Mesenchymal stem cell (in vitro differentiated cells and primary cell): ENCODE data around the gene GPR33.

Experiments
- DNase-seq: peaks from one replicate; pipeline ENCODE4 v3.0.0-alpha.2; 2013
- H2AFZ ChIP-seq: one replicate; pipeline ENCODE4 v1.6.1; 2013; ENCODE audit warnings: low read depth, mild to moderate bottlenecking, control low read depth, inconsistent platforms, low read length, moderate library complexity
- H2AK5ac ChIP-seq: 2 replicates; pipeline ENCODE4 v1.6.1; 2013; ENCODE audit warnings: low read length, moderate library complexity, mild to moderate bottlenecking, inconsistent platforms; ENCODE audit not compliant: severe bottlenecking
- H2BK120ac ChIP-seq: one replicate; pipeline ENCODE4 v1.6.1; 2013; ENCODE audit warnings: low read depth, mild to moderate bottlenecking, inconsistent platforms, low read length, moderate library complexity
- H2BK12ac ChIP-seq, 2 experiments: one replicate each; pipeline ENCODE4 v1.6.1; 2013; ENCODE audit warnings: inconsistent platforms in 2 of 2, low read length in 2 of 2, mild to moderate bottlenecking in 2 of 2, moderate library complexity in 2 of 2, control low read depth in 1 of 2
- H2BK15ac ChIP-seq: one replicate; pipeline ENCODE4 v1.6.1; 2013; ENCODE audit warnings: mild to moderate bottlenecking, low read depth, inconsistent platforms; ENCODE audit not compliant: poor library complexity, severe bottlenecking
- H2BK5ac ChIP-seq: 2 replicates; pipeline ENCODE4 v1.6.1; 2013; ENCODE audit warnings: low read depth, mild to moderate bottlenecking, low read length, control low read depth, inconsistent platforms; ENCODE audit not compliant: poor library complexity, severe bottlenecking
- H3K14ac ChIP-seq, 2 experiments: one replicate each; pipeline ENCODE4 v1.6.1; 2013; ENCODE audit warnings: inconsistent platforms in 2 of 2, low read length in 2 of 2, control low read depth in 1 of 2, mild to moderate bottlenecking in 1 of 2, moderate library complexity in 1 of 2
- H3K18ac ChIP-seq, 2 experiments: one replicate each; pipeline ENCODE4 v1.6.1; 2013; ENCODE audit warnings: inconsistent platforms in 2 of 2, low read length in 2 of 2, control low read depth in 1 of 2, low read depth in 1 of 2, mild to moderate bottlenecking in 1 of 2
- H3K23ac ChIP-seq, 2 experiments: one replicate each; pipeline ENCODE4 v1.6.1; 2013; ENCODE audit warnings: inconsistent platforms in 2 of 2, low read length in 2 of 2, mild to moderate bottlenecking in 2 of 2, moderate library complexity in 2 of 2, control low read depth in 1 of 2
- H3K27ac ChIP-seq: 2 replicates; pipeline ENCODE4 v1.5.1; 2013; ENCODE audit warnings: mild to moderate bottlenecking, moderate library complexity, low read length, control low read depth, inconsistent platforms; ENCODE audit not compliant: poor library complexity, severe bottlenecking
- H3K27me3 ChIP-seq, 2 experiments: 2 replicates each; pipeline versions ENCODE4 v1.6.1 to v1.7.0; 2013; ENCODE audit warnings: low read length in 2 of 2, mild to moderate bottlenecking in 2 of 2, moderate library complexity in 2 of 2, control low read depth in 1 of 2, inconsistent platforms in 1 of 2; ENCODE audit not compliant: control insufficient read depth in 1 of 2, insufficient read depth in 1 of 2
- H3K36me3 ChIP-seq, 2 experiments: 2 replicates each; pipeline versions ENCODE4 v1.6.1 to v1.7.0; 2013; ENCODE audit warnings: low read length in 2 of 2, control low read depth in 1 of 2, inconsistent platforms in 1 of 2, low read depth in 1 of 2, mild to moderate bottlenecking in 1 of 2; ENCODE audit not compliant: insufficient read depth in 2 of 2, control insufficient read depth in 1 of 2
- H3K4ac ChIP-seq, 2 experiments: one replicate each; pipeline ENCODE4 v1.6.1; 2013; ENCODE audit warnings: inconsistent platforms in 2 of 2, low read length in 2 of 2, mild to moderate bottlenecking in 2 of 2, moderate library complexity in 2 of 2, control low read depth in 1 of 2, low read depth in 1 of 2
- H3K4me1 ChIP-seq: 2 replicates; pipeline ENCODE4 v1.6.1; 2013; ENCODE audit warnings: low read depth, low read length, control low read depth; ENCODE audit not compliant: control insufficient read depth, insufficient read depth
- H3K4me2 ChIP-seq: 2 replicates; pipeline ENCODE4 v1.6.1; 2013; ENCODE audit warnings: low read length, mild to moderate bottlenecking, inconsistent platforms; ENCODE audit not compliant: poor library complexity, severe bottlenecking
- H3K4me3 ChIP-seq, 2 experiments: 2 replicates each; pipeline versions ENCODE4 v1.5.1 to v1.7.0; 2013; ENCODE audit warnings: low read length in 2 of 2, mild to moderate bottlenecking in 2 of 2, control low read depth in 1 of 2, low read depth in 1 of 2; ENCODE audit not compliant: insufficient read depth in 1 of 2
- H3K79me1 ChIP-seq: replicated peaks from 2 replicates; pipeline ENCODE4 v1.6.1; 2013; ENCODE audit warnings: mild to moderate bottlenecking, control low read depth, low read length, inconsistent platforms; ENCODE audit not compliant: poor library complexity, severe bottlenecking
- H3K9ac ChIP-seq: 2 replicates; pipeline ENCODE4 v1.7.0; 2013; ENCODE audit warnings: mild to moderate bottlenecking, low read length, moderate library complexity
- H3K9me3 ChIP-seq: 2 replicates; pipeline ENCODE4 v1.7.0; 2013; ENCODE audit warnings: mild to moderate bottlenecking, low read length; ENCODE audit not compliant: control insufficient read depth
- H4K8ac ChIP-seq: one replicate; pipeline ENCODE4 v1.6.1; 2013; ENCODE audit warnings: inconsistent platforms, mild to moderate bottlenecking, low read length, moderate library complexity
- H4K91ac ChIP-seq: one replicate; pipeline ENCODE4 v1.6.1; 2013; ENCODE audit warnings: mild to moderate bottlenecking, low read length, inconsistent platforms
- WGBS: methylation state at CpG from one replicate; pipeline ENCODE4 v1.1.7; 2013; ENCODE audit warnings: mixed read lengths; 5-methylcytosine and 5-hydroxymethylcytosine counted together

Gene GPR33

DNA sequence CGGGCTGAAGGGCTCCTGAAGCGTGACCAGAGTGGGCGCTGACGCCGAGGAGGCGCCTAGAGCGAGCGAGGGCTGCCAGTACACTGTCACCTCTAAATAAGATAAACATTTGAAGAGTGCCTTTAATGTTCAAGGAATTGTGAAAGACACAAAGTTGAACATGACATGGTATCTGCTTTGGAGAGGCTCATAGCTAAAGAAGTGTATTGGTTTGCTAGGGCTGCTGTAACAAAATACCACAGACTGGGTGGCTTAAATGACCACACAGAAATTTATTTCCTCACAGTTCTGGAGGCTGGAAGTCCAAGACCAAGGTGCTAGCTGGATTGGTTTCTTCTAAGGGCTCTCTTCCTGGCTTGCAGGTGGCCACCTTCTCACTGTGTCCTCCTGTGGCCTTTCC, 39.7 kb upstream of the GPR33 start:
- Histone ChIP-seq H3K27ac (no peak overlapping the region), H3K4me1 (no peaks in the 10 kb centered on the region), H3K27me3 (no peaks in the 10 kb centered on the region), H3K4me2 (no peak overlapping the region), H3K14ac (no peak overlapping the region), H2BK12ac (no peak overlapping the region), H4K91ac (no peak overlapping the region), H3K4ac (no peak overlapping the region), H2BK5ac (no peak overlapping the region), H3K36me3 (no peaks in the 10 kb centered on the region), H3K23ac (no peak overlapping the region), H3K79me1 (no peaks in the 10 kb centered on the region), H4K8ac (no peak overlapping the region), H2AK5ac (no peak overlapping the region), H3K9me3 (no peaks in the 10 kb centered on the region), H3K4me3 (no peak overlapping the region), H3K18ac (no peak overlapping the region), H2BK15ac (no peak overlapping the region), H3K9ac (no peak overlapping the region), H2BK120ac (no peak overlapping the region), H2AFZ (no peak overlapping the region)
- no peak for DNase-seq
- 100% methylated on average over 1 of the region's 8 CpGs for WGBS

DNA sequence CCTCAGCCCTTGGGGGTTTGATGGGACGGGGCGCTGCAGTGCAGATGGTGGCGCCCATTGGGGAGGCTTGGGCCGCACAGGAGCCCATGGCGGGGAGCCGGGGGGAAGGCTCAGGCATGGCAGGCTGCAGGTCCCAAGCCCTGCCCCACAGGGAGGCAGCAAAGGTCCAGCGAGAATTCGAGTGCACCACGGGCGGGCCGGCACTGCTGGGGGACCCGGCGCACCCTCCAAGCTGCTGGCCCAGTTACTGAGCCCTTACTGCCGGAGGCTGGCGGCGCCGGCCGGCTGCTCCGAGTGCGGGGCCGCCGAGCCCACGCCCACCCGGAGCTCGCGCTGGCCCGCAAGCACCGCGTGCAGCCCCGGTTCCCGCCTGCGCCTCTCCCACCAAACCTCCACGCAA, 39.2 kb upstream of the GPR33 start:
- Histone ChIP-seq H3K23ac (no peak overlapping the region), H3K36me3 (no peaks in the 10 kb centered on the region)
- 93% methylated on average over 33 of the region's 33 CpGs for WGBS

DNA sequence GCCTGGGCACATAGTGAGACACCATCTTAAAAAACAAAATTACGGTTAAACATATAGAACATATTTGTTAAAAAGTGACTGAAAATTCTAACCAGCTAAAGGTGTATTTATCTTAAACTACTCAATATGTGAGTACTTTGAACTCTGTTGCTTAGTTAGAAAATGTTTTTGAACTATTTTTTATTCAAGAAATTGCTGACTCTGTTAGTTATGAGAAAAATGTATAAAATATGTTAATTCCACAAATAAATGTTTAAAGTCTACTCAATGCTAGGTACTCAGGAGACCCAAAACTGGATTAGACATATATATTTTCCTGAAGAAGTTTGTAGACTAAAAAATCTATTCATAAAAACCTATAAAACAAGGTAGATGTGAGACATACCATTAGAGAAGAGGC, 23.0 kb upstream of the GPR33 start:
- H4K91ac ChIP-seq = no peak overlapping the region
- H3K18ac ChIP-seq = no peak overlapping the region
- H3K9me3 ChIP-seq = no peaks in the 10 kb centered on the region
- no peak overlapping the region for H2BK15ac ChIP-seq
- no peak overlapping the region for H3K9ac ChIP-seq
- H3K4me1 ChIP-seq = no peaks in the 10 kb centered on the region
- no peak overlapping the region for H2BK5ac ChIP-seq
- H4K8ac ChIP-seq = no peak overlapping the region
- no peak overlapping the region for H3K4me2 ChIP-seq
- no peak overlapping the region for H3K23ac ChIP-seq
- H3K27me3 ChIP-seq = no peaks in the 10 kb centered on the region
- H3K4me3 ChIP-seq = no peak overlapping the region
- WGBS = no CpG with 5 or more reads among the region's 1 CpG
- H3K4ac ChIP-seq = no peak overlapping the region
- no peak for DNase-seq
- no peaks in the 10 kb centered on the region for H3K79me1 ChIP-seq
- no peak overlapping the region for H3K14ac ChIP-seq
- H2AFZ ChIP-seq = no peak overlapping the region
- H3K27ac ChIP-seq = no peak overlapping the region
- H2BK12ac ChIP-seq = no peak overlapping the region
- no peak overlapping the region for H2BK120ac ChIP-seq
- H2AK5ac ChIP-seq = peak overlapping the region; percentile 87
- no peaks in the 10 kb centered on the region for H3K36me3 ChIP-seq

More for the DNA sequence above, 39.2 kb upstream of the GPR33 start:
- H3K9me3 ChIP-seq = no peaks in the 10 kb centered on the region
- H2BK15ac ChIP-seq = no peak overlapping the region
- no peak overlapping the region for H2BK12ac ChIP-seq
- no peaks in the 10 kb centered on the region for H3K79me1 ChIP-seq
- DNase-seq = no peak
- no peaks in the 10 kb centered on the region for H3K27me3 ChIP-seq
- no peak overlapping the region for H2BK120ac ChIP-seq
- H3K14ac ChIP-seq = no peak overlapping the region
- no peak overlapping the region for H3K9ac ChIP-seq
- H4K8ac ChIP-seq = no peak overlapping the region
- H3K27ac ChIP-seq = no peak overlapping the region
- no peak overlapping the region for H3K4me2 ChIP-seq
- no peaks in the 10 kb centered on the region for H3K4me1 ChIP-seq
- no peak overlapping the region for H3K18ac ChIP-seq
- H3K4ac ChIP-seq = no peak overlapping the region
- no peak overlapping the region for H2AFZ ChIP-seq
- no peak overlapping the region for H2BK5ac ChIP-seq
- H4K91ac ChIP-seq = no peak overlapping the region
- no peak overlapping the region for H2AK5ac ChIP-seq
- no peak overlapping the region for H3K4me3 ChIP-seq

DNA sequence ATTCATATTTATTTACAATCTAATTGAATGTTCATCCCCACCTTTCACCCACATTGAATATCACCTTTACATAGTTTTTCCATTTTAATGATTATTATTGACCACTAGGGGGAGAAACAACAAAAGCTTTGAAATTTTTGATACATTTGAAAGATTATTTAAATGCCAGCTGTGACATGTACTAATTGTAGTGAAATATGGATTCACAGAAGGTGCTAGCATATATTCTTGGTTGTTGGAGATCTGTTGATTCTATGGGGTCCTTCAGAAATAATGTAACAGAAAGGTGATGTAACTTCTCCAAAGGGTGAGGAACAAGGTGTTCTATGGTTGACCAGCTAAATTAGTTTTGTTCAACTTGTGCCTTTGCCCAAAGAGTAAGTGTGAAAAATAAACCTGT, 22.4 kb upstream of the GPR33 start:
- Histone ChIP-seq H3K79me1 (no peaks in the 10 kb centered on the region), H3K4me3 (no peak overlapping the region), H2AK5ac (no peak overlapping the region), H3K27ac (no peak overlapping the region), H2AFZ (no peak overlapping the region), H3K9ac (no peak overlapping the region), H3K23ac (no peak overlapping the region), H3K9me3 (no peaks in the 10 kb centered on the region), H3K4ac (no peak overlapping the region), H3K4me1 (no peaks in the 10 kb centered on the region), H3K14ac (no peak overlapping the region), H3K18ac (no peak overlapping the region), H2BK12ac (no peak overlapping the region), H4K91ac (no peak overlapping the region), H2BK120ac (no peak overlapping the region), H4K8ac (no peak overlapping the region), H2BK15ac (no peak overlapping the region), H2BK5ac (no peak overlapping the region), H3K4me2 (no peak overlapping the region), H3K36me3 (no peaks in the 10 kb centered on the region), H3K27me3 (no peaks in the 10 kb centered on the region)
- DNase-seq = peak; percentile 27
